SU-DHL-6 (cell line): ENCODE measurements around the gene SNCB.

Experiments used
- H2AFZ ChIP-seq: fragments of 200-600 bp; sonication (generic); 2 replicates; pipeline ENCODE4 v1.6.1; 2014; ENCODE audit warnings: low read depth, mild to moderate bottlenecking, moderate library complexity, mixed read lengths, antibody characterized with exemption, low read length; ENCODE audit not compliant: severe bottlenecking
- H3F3A ChIP-seq: fragments of 200-600 bp; shearing (Covaris generic); 2 replicates; pipeline ENCODE4 v1.6.0; 2016; ENCODE audit warnings: antibody characterized with exemption, mild to moderate bottlenecking; ENCODE audit not compliant: insufficient read depth
- H3K27ac ChIP-seq: fragments of 200-600 bp; sonication (generic); 2 replicates; pipeline ENCODE4 v1.5.1; 2016; ENCODE audit warnings: low read depth, mild to moderate bottlenecking, low read length, moderate library complexity, mixed read lengths
- H3K27me3 ChIP-seq: fragments of 200-600 bp; sonication (generic), shearing (Covaris generic); 2 replicates; pipeline ENCODE4 v1.6.0; 2014; ENCODE audit warnings: mild to moderate bottlenecking, low read length
- H3K36me3 ChIP-seq: fragments of 200-600 bp; sonication (generic); 2 replicates; pipeline ENCODE4 v1.6.1; 2014; ENCODE audit warnings: mild to moderate bottlenecking, low read length, mixed read lengths
- H3K4me2 ChIP-seq: fragments of 300-600, 200-600 bp; shearing (Covaris generic), sonication (generic); 2 replicates; pipeline ENCODE4 v1.6.0; 2014; ENCODE audit warnings: low read length, low read depth, mild to moderate bottlenecking; ENCODE audit not compliant: poor library complexity, severe bottlenecking
- H3K4me3 ChIP-seq: fragments of 200-600 bp; sonication (generic); 2 replicates; pipeline ENCODE4 v1.5.1; 2014; ENCODE audit warnings: antibody characterized with exemption, low read length, mild to moderate bottlenecking, mixed read lengths; ENCODE audit not compliant: insufficient read depth, poor library complexity, severe bottlenecking
- H3K79me2 ChIP-seq: fragments of 200-600 bp; sonication (generic); 2 replicates; pipeline ENCODE4 v1.6.1; 2014; ENCODE audit warnings: mild to moderate bottlenecking, low read length, moderate library complexity; ENCODE audit not compliant: insufficient read depth
- H3K9ac ChIP-seq: fragments of 200-600 bp; sonication (generic); 2 replicates; pipeline ENCODE4 v1.7.0; 2014; ENCODE audit warnings: mild to moderate bottlenecking, low read length
- H3K9me2 ChIP-seq: fragments of 200-600 bp; sonication (generic); replicated peaks from 2 replicates; pipeline ENCODE4 v1.6.1; 2014; ENCODE audit warnings: low read length; ENCODE audit not compliant: insufficient read depth
- H3K9me3 ChIP-seq: fragments of 200-600 bp; sonication (generic); 2 replicates; pipeline ENCODE4 v1.6.1; 2014; ENCODE audit warnings: low read length, mixed read lengths; ENCODE audit not compliant: insufficient read depth
- H4K20me1 ChIP-seq: fragments of 200-600 bp; sonication (generic); 2 replicates; pipeline ENCODE4 v1.6.1; 2014; ENCODE audit warnings: low read depth, mild to moderate bottlenecking, antibody characterized with exemption, low read length, moderate library complexity, mixed read lengths
- CTCF ChIP-seq: fragments of 200-600 bp; sonication (generic); IDR thresholded peaks from one replicate; pipeline ENCODE4 v1.5.1; 2017; ENCODE audit warnings: antibody characterized with exemption, mild to moderate bottlenecking, low read length, moderate library complexity; ENCODE audit not compliant: insufficient read depth, poor library complexity, severe bottlenecking
- EZH2phosphoT487 ChIP-seq: fragments of 200-600 bp; sonication (generic), shearing (Covaris generic); conservative IDR thresholded peaks from 2 replicates; pipeline ENCODE4 v1.6.1; 2018; ENCODE audit warnings: mild to moderate bottlenecking, antibody characterized with exemption, low read length, moderate library complexity, mixed read lengths

Gene SNCB

DNA sequence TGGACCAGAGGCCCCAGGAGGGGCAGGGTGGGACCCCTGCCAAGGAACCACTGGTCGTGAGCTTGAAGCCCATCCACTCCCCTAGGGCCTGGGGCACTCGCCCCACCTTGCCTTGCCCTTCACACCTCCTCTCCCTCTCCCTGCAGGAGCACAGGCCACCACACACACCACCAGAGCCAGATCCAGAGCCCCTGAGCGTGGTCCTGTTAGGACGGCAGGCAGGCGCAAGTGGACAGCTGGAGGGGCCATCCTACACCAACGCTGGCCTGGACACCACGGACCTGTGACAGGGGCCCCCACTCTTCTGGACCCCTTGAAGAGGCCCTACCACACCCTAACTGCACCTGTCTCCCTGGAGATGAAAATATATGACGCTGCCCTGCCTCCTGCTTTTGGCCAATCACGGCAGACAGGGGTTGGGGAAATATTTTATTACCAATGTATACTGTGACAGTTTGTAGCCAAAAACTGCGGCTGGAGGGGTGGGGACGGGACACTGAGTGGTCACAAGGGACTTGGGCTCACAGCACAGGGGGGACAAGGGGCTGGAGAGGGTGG lies 34.9 kb downstream of the SNCB start:
- Histone ChIP-seq H3K27me3 (no peaks in the 10 kb centered on the region), H4K20me1 (no peaks in the 10 kb centered on the region), H3K9ac (no peak overlapping the region), H3K9me2 (no peaks in the 10 kb centered on the region), H2AFZ (no peak overlapping the region), H3K79me2 (no peaks in the 10 kb centered on the region), H3K27ac (no peak overlapping the region), H3K4me3 (no peak overlapping the region), H3F3A (no peaks in the 10 kb centered on the region), H3K4me2 (no peak overlapping the region), H3K36me3 (no peaks in the 10 kb centered on the region), H3K9me3 (peaks cover 5% of the 10 kb centered on the region; the same call in 1 of the 2 replicates)
- no peak for TF ChIP-seq CTCF
- TF ChIP-seq EZH2phosphoT487, result no peak

GRCh38 chr5:176594554-176594953 lies 35.8 kb downstream of the SNCB start:
- Histone ChIP-seq H3K4me2 (no peak overlapping the region), H3K27me3 (no peaks in the 10 kb centered on the region), H2AFZ (no peak overlapping the region), H3F3A (no peaks in the 10 kb centered on the region), H4K20me1 (no peaks in the 10 kb centered on the region), H3K36me3 (no peaks in the 10 kb centered on the region), H3K9me3 (peaks cover 5% of the 10 kb centered on the region; the same call in 1 of the 2 replicates), H3K79me2 (no peaks in the 10 kb centered on the region), H3K27ac (no peak overlapping the region), H3K4me3 (no peak overlapping the region), H3K9ac (no peak overlapping the region), H3K9me2 (no peaks in the 10 kb centered on the region)
- TF ChIP-seq EZH2phosphoT487 (no peak), CTCF (no peak)

DNA sequence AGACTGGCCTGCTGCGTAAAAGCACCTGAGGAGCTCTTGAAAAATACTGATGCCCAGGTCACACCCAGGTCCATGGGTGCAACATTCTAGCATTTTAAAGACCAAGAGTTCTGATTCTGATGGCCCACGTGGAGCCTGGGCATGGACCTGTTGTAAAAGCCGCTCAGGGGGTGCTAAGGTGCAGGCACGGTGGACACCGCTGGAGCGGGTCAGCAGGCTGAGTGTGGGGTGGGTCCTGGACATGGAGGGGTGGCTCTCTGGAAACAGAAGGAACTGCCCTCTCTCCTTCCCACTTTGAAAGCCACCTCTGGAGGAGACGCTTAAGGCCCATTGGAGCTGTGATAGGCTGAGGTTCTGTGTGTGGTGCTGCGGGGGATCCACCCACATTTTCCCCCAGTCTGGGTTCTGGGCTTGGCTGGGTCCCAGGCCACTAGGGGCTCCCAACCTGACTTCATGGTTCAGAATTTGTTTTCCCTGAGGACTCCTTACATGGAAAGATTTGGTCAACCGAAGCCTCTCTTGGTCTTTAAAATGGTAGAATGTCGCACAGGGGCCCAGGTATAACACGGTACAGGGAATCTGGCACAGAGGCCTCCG lies 37.0 kb downstream of the SNCB start:
- H3F3A ChIP-seq, result no peaks in the 10 kb centered on the region
- H3K36me3 ChIP-seq, result no peaks in the 10 kb centered on the region
- H2AFZ ChIP-seq, result no peak overlapping the region
- H3K27me3 ChIP-seq, result no peaks in the 10 kb centered on the region
- no peaks in the 10 kb centered on the region for H4K20me1 ChIP-seq
- H3K9ac ChIP-seq, result no peak overlapping the region
- no peak for TF ChIP-seq EZH2phosphoT487
- TF ChIP-seq CTCF, result no peak
- H3K27ac ChIP-seq, result no peak overlapping the region
- H3K4me3 ChIP-seq, result no peak overlapping the region
- no peaks in the 10 kb centered on the region for H3K9me2 ChIP-seq
- no peak overlapping the region for H3K4me2 ChIP-seq
- no peaks in the 10 kb centered on the region for H3K79me2 ChIP-seq
- H3K9me3 ChIP-seq, result peaks cover 5% of the 10 kb centered on the region; the same call in 1 of the 2 replicates
